Hepatocyte (in vitro differentiated cells): Measurements from ENCODE around the gene R3HDML. TPM values are rescaled to one million over a fixed set of nuclear protein-coding genes. Genes with fewer than 3 reads are reported as not detected.

Experiments used
- DNase-seq: peaks from one replicate; pipeline ENCODE4 v3.0.0-alpha.2; 2016; ENCODE audit warnings: low spot score
- H2AFZ ChIP-seq: fragments of 200-600 bp; sonication (generic); 2 replicates; pipeline ENCODE4 v1.6.0; 2016; ENCODE audit warnings: antibody characterized with exemption, mild to moderate bottlenecking
- H3K27ac ChIP-seq: fragments of 200-600 bp; sonication (generic); 2 replicates; pipeline ENCODE4 v1.5.1; 2016; ENCODE audit warnings: mild to moderate bottlenecking
- H3K27me3 ChIP-seq: fragments of 200-600 bp; sonication (generic); 2 replicates; pipeline ENCODE4 v1.6.1; 2016
- H3K36me3 ChIP-seq: fragments of 200-600 bp; sonication (generic); replicated peaks from 2 replicates; pipeline ENCODE4 v1.5.1; 2016; ENCODE audit warnings: low read depth; ENCODE audit not compliant: insufficient read depth
- H3K4me1 ChIP-seq: fragments of 200-600 bp; sonication (generic); 2 replicates; pipeline ENCODE4 v1.5.1; 2016; ENCODE audit warnings: mild to moderate bottlenecking, moderate library complexity; ENCODE audit not compliant: insufficient read depth
- H3K4me2 ChIP-seq: fragments of 200-600 bp; sonication (generic); 2 replicates; pipeline ENCODE4 v1.6.0; 2016
- H3K4me3 ChIP-seq: fragments of 200-600 bp; sonication (generic); 2 replicates; pipeline ENCODE4 v1.5.1; 2016; ENCODE audit warnings: mild to moderate bottlenecking
- H3K79me2 ChIP-seq: fragments of 200-600 bp; sonication (generic); 2 replicates; pipeline ENCODE4 v1.6.0; 2017; ENCODE audit warnings: mild to moderate bottlenecking
- H3K9me2 ChIP-seq: fragments of 200-600 bp; sonication (generic); replicated peaks from 2 replicates; pipeline ENCODE4 v1.6.0; 2017; ENCODE audit warnings: mild to moderate bottlenecking; ENCODE audit not compliant: insufficient read depth
- H3K9me3 ChIP-seq: fragments of 200-600 bp; sonication (generic); 2 replicates; pipeline ENCODE4 v1.5.1; 2016; ENCODE audit warnings: low read depth, mild to moderate bottlenecking
- H4K20me1 ChIP-seq: fragments of 200-600 bp; sonication (generic); 2 replicates; pipeline ENCODE4 v1.6.0; 2016; ENCODE audit warnings: mild to moderate bottlenecking; ENCODE audit not compliant: insufficient read depth, poor library complexity, severe bottlenecking
- EZH2 ChIP-seq: fragments of 200-600 bp; sonication (generic); IDR thresholded peaks from 2 replicates; pipeline ENCODE4 v1.6.1; 2016; ENCODE audit warnings: antibody characterized with exemption, mild to moderate bottlenecking, borderline replicate concordance
- EZH2phosphoT487 ChIP-seq: fragments of 200-600 bp; sonication (generic); IDR thresholded peaks from one replicate; pipeline ENCODE4 v1.6.1; 2018; ENCODE audit warnings: antibody characterized with exemption, mild to moderate bottlenecking, low read depth, moderate library complexity; ENCODE audit not compliant: unreplicated experiment, severe bottlenecking
- WGBS: methylation state at CpG from one replicate; pipeline ENCODE4 v1.1.6; 2016; ENCODE audit warnings: low lambda C conversion rate; ENCODE audit errors: missing lambda C conversion rate; 5-methylcytosine and 5-hydroxymethylcytosine counted together
- polyA plus RNA-seq: library from polyadenylated mRNA; unstranded; fragments of >200 nt; fragmentation: Nextera tagmentation; extraction: Ambion mirVana; gene quantifications from 2 replicates; pipeline ENCODE4 v1.2.1, GENCODE V29; 2016
- total RNA-seq: library from RNA; depleted of rRNA; stranded (reverse); fragments of >200 nt; gene quantifications from 2 replicates; pipeline ENCODE4 v1.2.3, GENCODE V29; 2014
- TF ChIP-seq, protein P1 (sequence below): fragments of 200-600 bp; sonication (generic); IDR thresholded peaks from 2 replicates; pipeline ENCODE4 v1.5.1; 2016; ENCODE audit warnings: antibody characterized with exemption, mild to moderate bottlenecking; ENCODE audit not compliant: poor library complexity

The R3HDML gene
- total and polyA plus RNA-seq, 2 experiments from 2014 or later, result 0.23 TPM; not detected in 1

DNA sequence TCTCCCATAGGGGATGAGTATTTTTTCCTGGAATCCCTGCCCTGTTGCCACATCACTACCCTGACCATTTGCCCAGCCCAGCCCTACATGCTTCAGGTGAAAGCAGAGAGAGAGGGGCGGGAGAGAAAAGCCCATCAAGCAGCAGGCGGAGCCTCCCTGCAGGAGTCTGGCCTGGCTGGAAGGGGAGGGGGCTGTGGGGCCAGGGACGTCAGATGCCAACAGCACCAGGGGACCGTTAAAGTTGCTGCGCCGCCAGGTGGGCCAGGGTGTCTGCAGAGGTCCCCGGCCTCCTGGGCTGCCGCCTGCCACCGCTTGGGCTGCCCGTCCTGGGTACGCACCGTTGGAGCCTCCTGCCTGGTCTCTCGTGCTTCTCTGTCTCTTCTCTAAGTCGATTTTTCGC is 757 bp upstream of the R3HDML start:
- no peaks in the 10 kb centered on the region for H3K9me3 ChIP-seq
- H4K20me1 ChIP-seq, result no peaks in the 10 kb centered on the region
- H3K27me3 ChIP-seq, result no peaks in the 10 kb centered on the region
- no peak overlapping the region for H2AFZ ChIP-seq
- WGBS, result 40% methylated on average over 14 of the region's 15 CpGs
- H3K79me2 ChIP-seq, result no peaks in the 10 kb centered on the region
- TF ChIP-seq, protein P1, sequence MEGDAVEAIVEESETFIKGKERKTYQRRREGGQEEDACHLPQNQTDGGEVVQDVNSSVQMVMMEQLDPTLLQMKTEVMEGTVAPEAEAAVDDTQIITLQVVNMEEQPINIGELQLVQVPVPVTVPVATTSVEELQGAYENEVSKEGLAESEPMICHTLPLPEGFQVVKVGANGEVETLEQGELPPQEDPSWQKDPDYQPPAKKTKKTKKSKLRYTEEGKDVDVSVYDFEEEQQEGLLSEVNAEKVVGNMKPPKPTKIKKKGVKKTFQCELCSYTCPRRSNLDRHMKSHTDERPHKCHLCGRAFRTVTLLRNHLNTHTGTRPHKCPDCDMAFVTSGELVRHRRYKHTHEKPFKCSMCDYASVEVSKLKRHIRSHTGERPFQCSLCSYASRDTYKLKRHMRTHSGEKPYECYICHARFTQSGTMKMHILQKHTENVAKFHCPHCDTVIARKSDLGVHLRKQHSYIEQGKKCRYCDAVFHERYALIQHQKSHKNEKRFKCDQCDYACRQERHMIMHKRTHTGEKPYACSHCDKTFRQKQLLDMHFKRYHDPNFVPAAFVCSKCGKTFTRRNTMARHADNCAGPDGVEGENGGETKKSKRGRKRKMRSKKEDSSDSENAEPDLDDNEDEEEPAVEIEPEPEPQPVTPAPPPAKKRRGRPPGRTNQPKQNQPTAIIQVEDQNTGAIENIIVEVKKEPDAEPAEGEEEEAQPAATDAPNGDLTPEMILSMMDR, result no peak
- TF ChIP-seq EZH2, result no peak
- TF ChIP-seq EZH2phosphoT487, result no peak
- DNase-seq, result no peak
- H3K27ac ChIP-seq, result no peak overlapping the region
- no peaks in the 10 kb centered on the region for H3K36me3 ChIP-seq
- no peaks in the 10 kb centered on the region for H3K4me1 ChIP-seq
- H3K9me2 ChIP-seq, result no peaks in the 10 kb centered on the region
- H3K4me3 ChIP-seq, result no peak overlapping the region
- no peak overlapping the region for H3K4me2 ChIP-seq

DNA sequence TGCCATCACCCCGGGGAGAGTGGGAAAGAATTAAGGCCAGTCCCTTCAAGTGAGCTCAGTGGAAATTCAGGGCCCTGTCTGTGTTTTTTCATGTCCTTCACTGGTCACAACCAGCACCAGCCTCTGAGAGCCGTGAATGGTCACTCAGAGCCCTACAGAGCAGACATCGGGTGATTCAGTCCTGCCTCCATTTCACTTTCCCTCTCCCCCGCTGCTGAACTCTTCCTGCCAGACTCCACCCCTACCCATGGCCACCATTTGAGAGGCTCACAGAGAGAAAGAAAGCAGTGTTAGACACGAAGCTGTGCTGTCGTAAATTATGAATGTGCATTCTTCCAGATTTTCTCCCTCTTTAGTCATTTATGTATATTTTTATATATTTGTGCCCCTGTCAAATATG is 5.4 kb downstream of the R3HDML start:
- Histone ChIP-seq H3K9me2 (no peaks in the 10 kb centered on the region), H3K4me1 (no peaks in the 10 kb centered on the region), H3K79me2 (no peaks in the 10 kb centered on the region), H3K27ac (no peak overlapping the region), H3K4me2 (no peak overlapping the region), H4K20me1 (no peaks in the 10 kb centered on the region), H3K9me3 (no peaks in the 10 kb centered on the region), H3K4me3 (no peak overlapping the region), H2AFZ (no peak overlapping the region), H3K36me3 (no peaks in the 10 kb centered on the region), H3K27me3 (no peaks in the 10 kb centered on the region)
- DNase-seq, result no peak
- WGBS, result 61% methylated on average over 6 of the region's 6 CpGs
- TF ChIP-seq, protein P1, result no peak

DNA sequence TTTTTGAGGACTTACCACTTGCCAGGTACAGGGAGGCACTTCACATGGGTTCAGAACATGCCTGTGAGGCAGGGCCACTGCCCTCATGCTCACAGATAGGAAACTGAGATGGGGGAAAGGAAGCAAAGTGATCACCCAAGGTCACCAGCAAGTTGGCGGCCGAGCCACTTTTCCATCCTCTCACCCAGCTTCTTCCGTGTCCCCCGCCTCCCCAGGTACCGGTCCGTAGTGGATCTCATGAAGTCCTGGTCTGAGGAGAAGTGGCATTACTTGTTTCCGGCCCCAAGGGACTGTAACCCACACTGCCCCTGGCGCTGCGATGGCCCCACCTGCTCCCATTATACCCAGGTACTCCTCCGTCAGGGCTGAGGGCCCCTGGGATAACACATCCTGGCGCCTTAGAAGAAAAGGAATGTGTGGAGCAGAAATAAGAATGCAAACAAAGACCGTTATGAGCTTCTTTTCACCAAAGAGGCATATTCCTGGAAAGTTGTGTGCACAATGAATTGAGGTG is 6.4 kb downstream of the R3HDML start:
- Histone ChIP-seq H3K9me3 (no peaks in the 10 kb centered on the region), H3K27me3 (no peaks in the 10 kb centered on the region), H3K9me2 (no peaks in the 10 kb centered on the region), H3K36me3 (no peaks in the 10 kb centered on the region), H4K20me1 (no peaks in the 10 kb centered on the region), H3K4me3 (no peak overlapping the region), H3K27ac (no peak overlapping the region), H3K4me2 (no peak overlapping the region), H3K79me2 (no peaks in the 10 kb centered on the region), H2AFZ (no peak overlapping the region), H3K4me1 (no peaks in the 10 kb centered on the region)
- TF ChIP-seq, protein P1, result no peak
- no peak for TF ChIP-seq EZH2
- TF ChIP-seq EZH2phosphoT487, result no peak
- DNase-seq, result no peak
- WGBS, result 88% methylated on average over 12 of the region's 12 CpGs

DNA sequence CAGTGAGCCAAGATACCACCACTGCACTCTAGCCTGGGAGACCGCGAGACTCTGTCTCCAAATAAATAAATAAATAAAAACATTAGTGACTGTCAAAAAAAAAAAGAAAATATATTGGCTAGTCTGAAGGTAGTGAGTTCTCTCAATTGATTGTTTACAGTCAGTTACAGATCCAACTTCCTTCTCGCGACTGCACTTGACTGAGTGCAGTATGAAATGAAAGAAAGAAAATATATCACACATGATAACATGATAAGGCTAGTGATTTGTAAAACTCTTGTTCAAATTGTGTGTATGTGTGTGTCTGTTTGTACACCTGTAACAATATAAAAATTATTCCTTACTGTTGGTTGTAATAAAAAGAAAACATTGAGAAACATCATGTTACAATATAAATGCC is 7.9 kb downstream of the R3HDML start:
- WGBS, result 89% methylated on average over 4 of the region's 4 CpGs
- Histone ChIP-seq H4K20me1 (no peaks in the 10 kb centered on the region), H3K79me2 (no peaks in the 10 kb centered on the region)

More for the DNA sequence above, 7.9 kb downstream of the R3HDML start:
- Histone ChIP-seq H3K4me1 (no peaks in the 10 kb centered on the region), H3K9me2 (no peaks in the 10 kb centered on the region), H3K9me3 (no peaks in the 10 kb centered on the region), H3K4me2 (no peak overlapping the region), H3K27me3 (no peaks in the 10 kb centered on the region), H2AFZ (no peak overlapping the region), H3K36me3 (no peaks in the 10 kb centered on the region), H3K4me3 (no peak overlapping the region), H3K27ac (no peak overlapping the region)
- DNase-seq, result no peak
- TF ChIP-seq EZH2 (no peak), EZH2phosphoT487 (no peak)
- TF ChIP-seq, protein P1, result no peak
